H1 (cell line): ENCODE data around the gene ZYX. TPM values are rescaled to one million over a fixed set of nuclear protein-coding genes. Genes with fewer than 3 reads are reported as not detected.

Experiments used
- CTCF ChIA-PET: fragments of 300-600 bp; sonication (Branson Sonifier 250); formaldehyde crosslinking; loops from one replicate; lab custom pipeline; 2021; ENCODE audit not compliant: partially characterized antibody; lab: Charles Lee
- POLR2A ChIA-PET: fragments of 300-600 bp; sonication (Branson Sonifier 250); formaldehyde crosslinking; loops from one replicate; lab custom pipeline; 2021; ENCODE audit warnings: inconsistent platforms; ENCODE audit not compliant: partially characterized antibody; lab: Charles Lee
- DNase-seq, 2 experiments: peaks; one replicate each; pipeline versions ENCODE4 v3.0.0 to v3.0.0-alpha.2; 2010 to 2022; ENCODE audit warnings: low spot score in 2 of 2, low read depth in 1 of 2, mixed read lengths in 1 of 2
- FAIRE-seq: peaks from 2 replicates; lab custom pipeline; 2011; peaks lifted over from hg19 to GRCh38; lab: Jason Lieb, UNC
- H2AFZ ChIP-seq: 2 replicates; pipeline ENCODE4 v1.8.1; 2012; ENCODE audit warnings: low read length, inconsistent platforms
- H2AK5ac ChIP-seq: 2 replicates; pipeline ENCODE4 v1.6.1; 2013; ENCODE audit warnings: low read depth, low read length
- H2BK120ac ChIP-seq: replicated peaks from 2 replicates; pipeline ENCODE3; 2013; ENCODE audit warnings: low read depth, low read length, inconsistent platforms
- H2BK12ac ChIP-seq: 2 replicates; pipeline ENCODE4 v1.6.1; 2013; ENCODE audit warnings: low read depth, low read length
- H2BK15ac ChIP-seq: 2 replicates; pipeline ENCODE4 v1.6.1; 2013; ENCODE audit warnings: low read length
- H2BK20ac ChIP-seq: 2 replicates; pipeline ENCODE4 v1.6.1; 2013; ENCODE audit warnings: low read length
- H2BK5ac ChIP-seq: 2 replicates; pipeline ENCODE4 v1.6.1; 2013; ENCODE audit warnings: low read depth, low read length
- H3K14ac ChIP-seq: 2 replicates; pipeline ENCODE4 v1.6.1; 2013; ENCODE audit warnings: inconsistent platforms; ENCODE audit not compliant: insufficient read length
- H3K18ac ChIP-seq: 2 replicates; pipeline ENCODE4 v1.6.1; 2013; ENCODE audit warnings: low read length; ENCODE audit errors: extremely low read depth
- H3K23ac ChIP-seq: 2 replicates; pipeline ENCODE4 v1.6.1; 2013; ENCODE audit warnings: inconsistent platforms; ENCODE audit not compliant: insufficient read length
- H3K23me2 ChIP-seq: 2 replicates; pipeline ENCODE4 v1.6.1; 2013; ENCODE audit warnings: low read depth, low read length
- H3K27ac ChIP-seq: 2 replicates; pipeline ENCODE4 v1.6.1; 2011; ENCODE audit warnings: low read depth, low read length, inconsistent platforms
- H3K27me3 ChIP-seq, 4 experiments: replicated peaks in 1 of 4; 1 replicate in 1 of 4; 2 replicates in 3 of 4; pipeline versions ENCODE4 v1.6.1 to v1.8.1; 2011 to 2013; ENCODE audit warnings: low read length in 3 of 4, mild to moderate bottlenecking in 3 of 4, inconsistent platforms in 2 of 4, mixed read lengths in 2 of 4, moderate library complexity in 1 of 4; ENCODE audit not compliant: control insufficient read depth in 3 of 4, insufficient read depth in 3 of 4; ENCODE audit errors: extremely low read depth in 1 of 4
- H3K36me3 ChIP-seq, 4 experiments: 2 replicates each; pipeline versions ENCODE4 v1.6.1 to v1.8.1; 2011 to 2013; ENCODE audit warnings: mild to moderate bottlenecking in 4 of 4, low read length in 3 of 4, moderate library complexity in 2 of 4, control low read depth in 1 of 4, inconsistent platforms in 1 of 4; ENCODE audit not compliant: insufficient read depth in 4 of 4, control insufficient read depth in 2 of 4
- H3K4ac ChIP-seq: replicated peaks from 2 replicates; pipeline ENCODE3; 2013; ENCODE audit warnings: low read length, low read depth, mixed read lengths, inconsistent platforms; ENCODE audit not compliant: insufficient read length
- H3K4me1 ChIP-seq, 4 experiments: replicated peaks in 1 of 4; 1 replicate in 1 of 4; 2 replicates in 3 of 4; pipeline versions ENCODE4 v1.6.1 to v1.8.1; 2011 to 2013; ENCODE audit warnings: low read length in 3 of 4, inconsistent platforms in 2 of 4, mixed read lengths in 1 of 4; ENCODE audit not compliant: insufficient read depth in 4 of 4, control insufficient read depth in 3 of 4
- H3K4me2 ChIP-seq, 2 experiments: 2 replicates each; pipeline versions ENCODE4 v1.6.1 to v1.8.1; 2011 to 2013; ENCODE audit warnings: low read depth in 2 of 2, low read length in 2 of 2, control low read depth in 1 of 2, inconsistent platforms in 1 of 2, mild to moderate bottlenecking in 1 of 2; ENCODE audit not compliant: insufficient read depth in 1 of 2
- H3K4me3 ChIP-seq, 4 experiments: fragments of 200-600, 300-600 bp in 1 of 4; sonication (generic), shearing (Covaris generic), sonication (Bioruptor Twin) in 1 of 4; 2 replicates each; pipeline versions ENCODE4 v1.5.1 to v1.8.1; 2011 to 2016; ENCODE audit warnings: low read length in 4 of 4, low read depth in 3 of 4, control low read depth in 2 of 4, inconsistent platforms in 2 of 4, mild to moderate bottlenecking in 2 of 4, mixed read lengths in 1 of 4, moderate library complexity in 1 of 4; ENCODE audit not compliant: insufficient read depth in 2 of 4; ENCODE audit errors: extremely low read depth in 1 of 4
- H3K56ac ChIP-seq: replicated peaks from 2 replicates; pipeline ENCODE3; 2013; ENCODE audit warnings: low read depth, mild to moderate bottlenecking, mixed read lengths, low read length, inconsistent platforms; ENCODE audit not compliant: insufficient read length
- H3K79me1 ChIP-seq: 2 replicates; pipeline ENCODE4 v1.6.1; 2013; ENCODE audit warnings: low read depth, low read length, control low read depth
- H3K79me2 ChIP-seq, 2 experiments: 2 replicates each; pipeline versions ENCODE4 v1.6.1 to v1.8.1; 2012 to 2013; ENCODE audit warnings: low read length in 2 of 2, mild to moderate bottlenecking in 2 of 2, inconsistent platforms in 1 of 2; ENCODE audit not compliant: insufficient read depth in 2 of 2, control insufficient read depth in 1 of 2
- H3K9ac ChIP-seq, 4 experiments: replicated peaks in 1 of 4; 1 replicate in 1 of 4; 2 replicates in 3 of 4; pipeline versions ENCODE4 v1.6.1 to v1.8.1; 2011 to 2013; ENCODE audit warnings: low read depth in 3 of 4, low read length in 3 of 4, control low read depth in 2 of 4, mild to moderate bottlenecking in 2 of 4, moderate library complexity in 2 of 4, inconsistent platforms in 1 of 4; ENCODE audit errors: extremely low read depth in 1 of 4
- H3K9me3 ChIP-seq, 2 experiments: 2 replicates each; pipeline versions ENCODE4 v1.6.1 to v1.8.1; 2012 to 2013; ENCODE audit warnings: mild to moderate bottlenecking in 2 of 2, moderate library complexity in 2 of 2, control low read depth in 1 of 2, inconsistent platforms in 1 of 2, low read depth in 1 of 2, low read length in 1 of 2, mixed read lengths in 1 of 2; ENCODE audit not compliant: insufficient read depth in 2 of 2
- H4K20me1 ChIP-seq, 2 experiments: replicated peaks in 1 of 2; 2 replicates each; pipeline versions ENCODE3 to v1.8.1; 2011 to 2013; ENCODE audit warnings: inconsistent platforms in 2 of 2, low read length in 2 of 2, mild to moderate bottlenecking in 1 of 2; ENCODE audit not compliant: insufficient read depth in 2 of 2, control insufficient read depth in 1 of 2
- H4K5ac ChIP-seq: 2 replicates; pipeline ENCODE4 v1.6.1; 2013; ENCODE audit warnings: low read length, low read depth, mixed read lengths, inconsistent platforms; ENCODE audit not compliant: insufficient read length
- H4K8ac ChIP-seq: 2 replicates; pipeline ENCODE4 v1.8.0; 2013; ENCODE audit warnings: mild to moderate bottlenecking, moderate library complexity, low read length, inconsistent platforms; ENCODE audit not compliant: insufficient read depth; ENCODE audit errors: extremely low read depth
- H4K91ac ChIP-seq: replicated peaks from 2 replicates; pipeline ENCODE3; 2013; ENCODE audit warnings: low read length, mixed read lengths, inconsistent platforms; ENCODE audit not compliant: insufficient read length
- ATF2 ChIP-seq: IDR thresholded peaks from 2 replicates; pipeline ENCODE4 v1.6.1; 2012; ENCODE audit warnings: low read length, inconsistent platforms
- BRCA1 ChIP-seq: IDR thresholded peaks from 2 replicates; pipeline ENCODE4 v1.6.1; 2012; ENCODE audit warnings: low read depth, low read length, improper control_type of control experiment
- CBX8 ChIP-seq: fragments of 300-800, 300-1000 bp; sonication (generic); IDR thresholded peaks from 2 replicates; pipeline ENCODE4 v1.7.1; 2016; ENCODE audit warnings: low read depth, low read length, borderline replicate concordance
- GTF2F1 ChIP-seq: IDR thresholded peaks from 2 replicates; pipeline ENCODE4 v1.6.1; 2012; ENCODE audit warnings: low read depth, low read length, improper control_type of control experiment, borderline replicate concordance
- KDM4A ChIP-seq: IDR thresholded peaks from one replicate; pipeline ENCODE4 v1.7.1; 2012; ENCODE audit warnings: low read depth, mild to moderate bottlenecking, moderate library complexity, low read length, inconsistent platforms; ENCODE audit not compliant: severe bottlenecking
- MAX ChIP-seq: IDR thresholded peaks from 2 replicates; pipeline ENCODE4 v1.6.1; 2012; ENCODE audit warnings: inconsistent platforms
- POLR2AphosphoS5 ChIP-seq: IDR thresholded peaks from 2 replicates; pipeline ENCODE4 v1.6.1; 2011; ENCODE audit warnings: low read depth, low read length
- RNF2 ChIP-seq: fragments of 200-900, 300-1000 bp; sonication (generic); IDR thresholded peaks from 2 replicates; pipeline ENCODE4 v1.7.1; 2016; ENCODE audit warnings: borderline replicate concordance, low read depth, mild to moderate bottlenecking, antibody characterized with exemption, low read length; ENCODE audit not compliant: poor library complexity, severe bottlenecking; ENCODE audit errors: missing control alignments
- SP1 ChIP-seq: IDR thresholded peaks from 2 replicates; pipeline ENCODE4 v1.6.1; 2011; ENCODE audit warnings: low read depth, low read length
- SP4 ChIP-seq: IDR thresholded peaks from 2 replicates; pipeline ENCODE4 v1.6.1; 2012; ENCODE audit warnings: low read length, inconsistent platforms
- TBP ChIP-seq: IDR thresholded peaks from 2 replicates; pipeline ENCODE4 v1.6.1; 2011; ENCODE audit warnings: low read depth, low read length, improper control_type of control experiment
- WGBS, 2 experiments: shearing (Covaris generic) in 1 of 2; methylation state at CpG; one replicate each; pipeline versions ENCODE4 v1.1.6 to v1.1.7; 2013 to 2015; ENCODE audit warnings: low lambda C conversion rate in 2 of 2, mixed read lengths in 2 of 2, inconsistent platforms in 1 of 2, low coverage in 1 of 2, missing lambda C conversion rate in 1 of 2; ENCODE audit not compliant: insufficient replicate concordance in 2 of 2, insufficient coverage in 1 of 2, insufficient read length in 1 of 2; ENCODE audit errors: extremely low coverage in 1 of 2, missing lambda C conversion rate in 1 of 2; 5-methylcytosine and 5-hydroxymethylcytosine counted together
- polyA plus RNA-seq, 7 experiments: library from polyadenylated mRNA; depleted of rRNA in 3 of 7; stranded (reverse) in 5 of 7; unstranded in 2 of 7; fragments of >200 nt in 5 of 7; fragments of 200-250 nt in 2 of 7; gene quantifications; 1 replicate in 5 of 7; 2 replicates in 1 of 7; 4 replicates in 1 of 7; pipeline versions ENCODE4 v1.2.1 to v1.2.3, GENCODE V29; 2011 to 2013; ENCODE audit warnings: missing spikeins in 2 of 7, mixed read lengths in 2 of 7
- total RNA-seq: library from RNA; stranded (reverse); fragmentation: NEBNext Ultra II Directional; extraction: Animal tissue kit (Norgen Biotek cat#: 25700); gene quantifications from 2 replicates; pipeline ENCODE4 v1.2.1, GENCODE V29; 2021
- TF ChIP-seq, protein P1 (sequence below): IDR thresholded peaks from 2 replicates; pipeline ENCODE4 v1.6.1; 2012; ENCODE audit warnings: inconsistent platforms

ZYX gene
- total and polyA plus RNA-seq, 2 of the 8 experiments (the other 6 are each of a cell fraction or from before 2014, with no cell fraction given): 40.6 to 159 TPM

DNA sequence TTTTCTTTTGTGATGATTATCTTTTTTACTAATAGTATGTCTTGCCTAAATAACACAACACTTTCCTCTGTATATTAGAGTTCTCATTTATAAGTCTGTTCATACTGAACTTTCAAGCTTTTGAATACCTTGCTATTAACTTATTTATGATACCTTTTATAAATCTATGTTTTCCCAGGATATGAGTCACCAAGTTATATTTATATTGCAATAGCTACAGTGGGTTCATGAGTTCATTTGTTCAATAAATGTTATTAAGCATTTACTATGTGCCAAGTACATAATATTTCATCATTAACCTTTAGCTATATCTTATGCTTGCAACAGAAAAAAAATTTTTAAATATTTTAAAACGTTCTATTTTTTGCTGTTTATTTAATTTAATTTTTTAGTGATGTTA is 46.9 kb upstream of the ZYX start:
- H3K9ac ChIP-seq: no peak overlapping the region
- no peak overlapping the region for H2BK20ac ChIP-seq
- H3K79me2 ChIP-seq: no peaks in the 10 kb centered on the region
- ChIA-PET POLR2A (interaction anchor here (1.1 to 1.2 kb wide), 2 partner anchors 50 to 69 kb away, joined by 3 to 4 read pairs; no protein-coding TSS in a partner anchor), CTCF (interaction anchor here (0.9 to 4.0 kb wide), 4 partner anchors 9 to 83 kb away, joined by 3 to 26 read pairs (median 5); no protein-coding TSS in a partner anchor)
- no peak overlapping the region for H3K56ac ChIP-seq
- no peak overlapping the region for H4K8ac ChIP-seq
- H2AFZ ChIP-seq: no peak overlapping the region
- H3K23me2 ChIP-seq: no peaks in the 10 kb centered on the region
- no peak overlapping the region for H3K27ac ChIP-seq
- no peaks in the 10 kb centered on the region for H3K9me3 ChIP-seq
- no peak overlapping the region for H2BK5ac ChIP-seq
- H3K4me3 ChIP-seq: no peak overlapping the region
- no peak overlapping the region for H2BK120ac ChIP-seq
- FAIRE-seq (no peak), DNase-seq (no peak)
- H2AK5ac ChIP-seq: no peak overlapping the region
- no peak overlapping the region for H4K5ac ChIP-seq
- H2BK12ac ChIP-seq: no peak overlapping the region
- WGBS, 2 experiments: 82% methylated on average over 1 of the region's 1 CpG; no CpG with 5 or more reads in 1 of the 2 experiments
- H3K79me1 ChIP-seq: no peaks in the 10 kb centered on the region
- no peaks in the 10 kb centered on the region for H3K27me3 ChIP-seq
- H3K4ac ChIP-seq: no peak overlapping the region
- H3K36me3 ChIP-seq: no peaks in the 10 kb centered on the region
- no peak overlapping the region for H4K91ac ChIP-seq
- no peak overlapping the region for H2BK15ac ChIP-seq
- H3K23ac ChIP-seq: no peak overlapping the region
- no peaks in the 10 kb centered on the region for H4K20me1 ChIP-seq
- no peaks in the 10 kb centered on the region for H3K4me1 ChIP-seq
- H3K4me2 ChIP-seq: no peak overlapping the region
- H3K18ac ChIP-seq: no peak overlapping the region
- no peak overlapping the region for H3K14ac ChIP-seq
- no peak for TF ChIP-seq MAX
- no peak for TF ChIP-seq RNF2
- TF ChIP-seq SP1: no peak
- TF ChIP-seq KDM4A: no peak
- TF ChIP-seq CBX8: no peak
- no peak for TF ChIP-seq BRCA1
- TF ChIP-seq SP4: no peak
- no peak for TF ChIP-seq POLR2AphosphoS5
- no peak for TF ChIP-seq TBP
- no peak for TF ChIP-seq GTF2F1
- TF ChIP-seq, protein P1, sequence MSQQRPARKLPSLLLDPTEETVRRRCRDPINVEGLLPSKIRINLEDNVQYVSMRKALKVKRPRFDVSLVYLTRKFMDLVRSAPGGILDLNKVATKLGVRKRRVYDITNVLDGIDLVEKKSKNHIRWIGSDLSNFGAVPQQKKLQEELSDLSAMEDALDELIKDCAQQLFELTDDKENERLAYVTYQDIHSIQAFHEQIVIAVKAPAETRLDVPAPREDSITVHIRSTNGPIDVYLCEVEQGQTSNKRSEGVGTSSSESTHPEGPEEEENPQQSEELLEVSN: no peak
- no peak for TF ChIP-seq ATF2
